SH-SY5Y (cell line): ENCODE results near the gene ZFTA.

Experiments
- GATA2 ChIP-seq: IDR thresholded peaks from 2 replicates; pipeline ENCODE4 v1.6.1; 2011; ENCODE audit warnings: mild to moderate bottlenecking, low read depth, low read length
- GATA3 ChIP-seq: IDR thresholded peaks from 2 replicates; pipeline ENCODE4 v1.6.1; 2011; ENCODE audit warnings: low read depth, mild to moderate bottlenecking, low read length, moderate library complexity

- TF ChIP-seq GATA2: no peak
- TF ChIP-seq GATA3: no peak
These were observed 29.7 kb downstream of the ZFTA start for GRCh38 chr11:63738720-63739360.
